Measurements from ENCODE around the gene IGFBP4. TPM values are rescaled to one million over a fixed set of nuclear protein-coding genes. Genes with fewer than 3 reads are reported as not detected.

Gene IGFBP4
- total and polyA plus RNA-seq, 2 donors from 2014 or later: 545 to 743 TPM

DNA sequence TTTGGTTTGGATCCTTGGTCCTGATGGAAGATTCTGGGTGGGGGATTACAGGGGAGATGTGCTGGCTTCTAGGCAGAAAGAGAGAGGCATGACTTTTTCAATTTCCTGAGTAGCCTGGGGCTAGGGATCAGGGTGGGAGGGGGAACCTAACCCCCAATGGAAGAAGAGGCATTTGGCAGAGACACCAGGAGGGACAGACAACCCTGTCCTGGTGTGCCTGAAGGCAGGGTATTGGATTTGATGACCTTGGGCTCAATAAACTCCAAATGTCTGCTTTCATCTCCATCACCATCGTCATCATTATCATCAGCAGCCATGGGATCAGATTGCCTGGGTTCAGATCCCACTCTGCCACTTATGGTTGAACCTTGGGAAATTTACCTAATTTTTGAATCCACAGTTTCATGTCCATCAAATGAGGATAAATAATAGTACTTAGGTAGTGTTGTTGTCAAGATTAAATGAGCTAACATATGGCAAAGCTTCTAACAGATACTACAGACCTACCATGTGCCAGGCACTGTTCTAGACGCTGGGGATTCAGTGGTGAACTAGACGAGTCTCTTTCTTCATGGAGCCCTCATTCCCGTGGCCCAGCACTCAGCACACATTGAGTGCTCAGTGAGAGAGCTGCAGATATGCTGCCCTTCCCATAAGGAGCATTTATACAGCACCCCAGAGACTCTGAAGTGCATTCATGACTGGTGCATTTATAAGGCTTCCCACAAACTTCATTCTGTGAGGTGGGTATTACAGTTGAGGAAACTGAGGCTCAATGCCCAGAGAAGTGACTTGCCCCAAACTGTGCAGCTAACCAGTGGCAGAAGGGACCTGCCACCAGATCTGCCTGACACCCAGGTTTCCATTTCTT is 26.8 kb downstream of the IGFBP4 start:
- no peaks in the 10 kb centered on the region for H3K9me3 ChIP-seq (ENCODE audit: control insufficient read depth in 2 of 3, insufficient read depth in 1 of 3, low read length in 3 of 3)
- H3K36me3 ChIP-seq (ENCODE audit: control insufficient read depth in 2 of 3, insufficient read depth in 3 of 3, low read length in 3 of 3): no peaks in the 10 kb centered on the region
- H3K9ac ChIP-seq (ENCODE audit: low read length in 3 of 3): no peak overlapping the region
- no peaks in the 10 kb centered on the region for H3K27me3 ChIP-seq (ENCODE audit: control insufficient read depth, insufficient read depth, low read length)
- intact Hi-C loops (cut with DNase I): no loop called here
- H3K4me3 ChIP-seq (ENCODE audit: low read length in 3 of 3): no peak overlapping the region
- H3K27ac ChIP-seq (ENCODE audit: low read depth in 2 of 2, low read length in 2 of 2): no peak overlapping the region
- FAIRE-seq (no peak), DNase-seq (no peak)
- H3K4me1 ChIP-seq (ENCODE audit: control insufficient read depth in 2 of 3, insufficient read depth in 2 of 3, low read depth in 1 of 3, low read length in 3 of 3): no peaks in the 10 kb centered on the region
- TF ChIP-seq, protein P1, sequence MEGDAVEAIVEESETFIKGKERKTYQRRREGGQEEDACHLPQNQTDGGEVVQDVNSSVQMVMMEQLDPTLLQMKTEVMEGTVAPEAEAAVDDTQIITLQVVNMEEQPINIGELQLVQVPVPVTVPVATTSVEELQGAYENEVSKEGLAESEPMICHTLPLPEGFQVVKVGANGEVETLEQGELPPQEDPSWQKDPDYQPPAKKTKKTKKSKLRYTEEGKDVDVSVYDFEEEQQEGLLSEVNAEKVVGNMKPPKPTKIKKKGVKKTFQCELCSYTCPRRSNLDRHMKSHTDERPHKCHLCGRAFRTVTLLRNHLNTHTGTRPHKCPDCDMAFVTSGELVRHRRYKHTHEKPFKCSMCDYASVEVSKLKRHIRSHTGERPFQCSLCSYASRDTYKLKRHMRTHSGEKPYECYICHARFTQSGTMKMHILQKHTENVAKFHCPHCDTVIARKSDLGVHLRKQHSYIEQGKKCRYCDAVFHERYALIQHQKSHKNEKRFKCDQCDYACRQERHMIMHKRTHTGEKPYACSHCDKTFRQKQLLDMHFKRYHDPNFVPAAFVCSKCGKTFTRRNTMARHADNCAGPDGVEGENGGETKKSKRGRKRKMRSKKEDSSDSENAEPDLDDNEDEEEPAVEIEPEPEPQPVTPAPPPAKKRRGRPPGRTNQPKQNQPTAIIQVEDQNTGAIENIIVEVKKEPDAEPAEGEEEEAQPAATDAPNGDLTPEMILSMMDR (IDR thresholded peaks at IDR 0.05; ENCODE audit: borderline replicate concordance, extremely low read depth, insufficient read depth): no peak

DNA sequence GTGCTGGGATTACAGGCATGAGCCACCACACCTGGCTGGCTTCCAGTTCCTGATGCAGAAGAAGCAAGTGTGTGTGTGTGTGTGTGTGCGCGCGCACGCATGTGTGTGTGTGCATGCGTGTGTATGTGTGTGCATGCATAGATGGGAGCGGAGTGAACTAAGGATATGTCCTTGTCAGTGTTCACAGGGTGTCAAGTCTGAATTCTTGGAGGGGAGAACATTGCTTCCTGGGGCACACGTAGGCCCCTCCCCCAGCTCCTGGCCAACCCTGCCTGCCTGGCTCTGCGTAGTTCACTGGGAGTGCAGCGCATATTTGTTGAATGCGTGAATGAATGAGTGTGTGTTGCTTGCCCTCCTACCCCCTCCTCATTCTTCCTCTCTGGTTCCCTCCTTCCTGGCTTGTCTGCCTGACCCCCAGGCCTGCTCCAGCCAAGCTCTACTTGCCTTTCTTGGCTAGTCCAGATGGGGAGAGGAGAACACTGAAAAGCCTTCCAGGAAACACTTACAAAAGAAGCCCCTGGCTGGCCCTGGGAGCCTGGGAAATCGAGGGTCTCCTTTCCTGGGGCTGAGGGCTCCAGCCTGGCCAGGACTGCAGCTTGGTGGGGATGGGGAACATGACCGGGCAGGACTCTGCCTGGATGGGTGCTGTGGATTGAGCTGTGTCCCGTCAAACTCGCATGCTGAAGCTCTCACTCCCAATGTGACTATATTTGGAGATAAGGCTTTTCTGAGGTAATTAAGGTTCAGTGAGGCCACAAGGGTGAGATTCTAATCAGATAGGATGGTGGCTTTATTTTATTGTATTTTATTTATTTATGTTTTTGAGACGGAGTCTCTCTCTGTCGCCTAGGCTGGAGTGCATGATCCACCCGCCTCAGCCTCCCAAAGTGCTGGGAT is 27.9 kb downstream of the IGFBP4 start:
- intact Hi-C loops (cut with DNase I): no loop called here
- H3K36me3 ChIP-seq (ENCODE audit: control insufficient read depth in 2 of 3, insufficient read depth in 3 of 3, low read length in 3 of 3): no peaks in the 10 kb centered on the region
- H3K9ac ChIP-seq (ENCODE audit: low read length in 3 of 3): no peak overlapping the region
- no peaks in the 10 kb centered on the region for H3K4me1 ChIP-seq (ENCODE audit: control insufficient read depth in 2 of 3, insufficient read depth in 2 of 3, low read depth in 1 of 3, low read length in 3 of 3)
- FAIRE-seq (no peak), DNase-seq (peak in 2 of 5 donors; percentile 45 to 78)
- no peak overlapping the region for H3K27ac ChIP-seq (ENCODE audit: low read depth in 2 of 2, low read length in 2 of 2)
- no peaks in the 10 kb centered on the region for H3K9me3 ChIP-seq (ENCODE audit: control insufficient read depth in 2 of 3, insufficient read depth in 1 of 3, low read length in 3 of 3)
- TF ChIP-seq, protein P1 (IDR thresholded peaks at IDR 0.05; ENCODE audit: borderline replicate concordance, extremely low read depth, insufficient read depth): no peak
- H3K27me3 ChIP-seq (ENCODE audit: control insufficient read depth, insufficient read depth, low read length): no peaks in the 10 kb centered on the region
- no peak overlapping the region for H3K4me3 ChIP-seq (ENCODE audit: low read length in 3 of 3)

DNA sequence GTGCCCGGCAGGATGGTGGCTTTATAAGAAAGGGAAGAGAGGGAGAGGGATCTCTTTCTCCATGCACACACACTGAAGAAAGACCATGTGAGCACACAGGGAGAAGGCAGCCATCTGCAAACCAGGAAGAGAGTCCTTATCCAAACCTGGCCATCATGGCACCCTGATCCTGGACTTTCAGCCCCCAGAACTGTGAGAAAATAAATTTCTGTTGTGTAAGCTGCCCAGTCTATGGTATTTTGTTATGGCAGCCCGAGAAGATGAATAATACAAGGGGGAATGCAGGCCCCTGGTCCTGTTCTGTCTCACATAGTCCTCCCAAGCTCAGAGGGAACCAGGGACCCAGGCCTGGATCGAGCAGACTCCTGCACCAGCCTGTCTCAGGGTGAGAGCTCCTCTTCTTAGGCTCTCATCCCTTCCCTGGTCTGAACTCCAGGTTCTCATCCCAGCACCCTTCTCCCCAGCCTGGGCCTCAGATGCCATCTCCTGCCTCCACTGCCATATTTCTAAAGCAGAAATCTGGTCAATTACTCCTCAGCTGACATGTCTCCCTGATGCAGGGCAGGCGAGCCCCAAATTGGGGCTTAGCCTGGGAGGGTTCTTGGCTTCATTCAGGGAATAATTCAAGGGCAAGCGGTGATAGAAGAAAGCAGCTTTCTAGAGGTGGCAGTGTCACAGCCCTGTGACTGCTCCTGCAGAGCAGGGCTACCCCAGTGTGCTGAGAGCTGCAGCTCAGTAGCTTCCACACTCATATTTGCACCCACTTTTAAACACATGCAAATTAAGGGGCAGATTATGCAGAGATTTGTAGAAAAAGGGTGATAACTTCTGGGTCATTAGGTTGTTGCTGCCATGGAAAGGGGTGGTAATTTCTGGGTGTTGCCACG is 28.8 kb downstream of the IGFBP4 start:
- no peak overlapping the region for H3K27ac ChIP-seq (ENCODE audit: low read depth in 2 of 2, low read length in 2 of 2)
- no peaks in the 10 kb centered on the region for H3K27me3 ChIP-seq (ENCODE audit: control insufficient read depth, insufficient read depth, low read length)
- H3K36me3 ChIP-seq (ENCODE audit: control insufficient read depth in 2 of 3, insufficient read depth in 3 of 3, low read length in 3 of 3): no peaks in the 10 kb centered on the region
- intact Hi-C loops (cut with DNase I): no loop called here
- no peaks in the 10 kb centered on the region for H3K9me3 ChIP-seq (ENCODE audit: control insufficient read depth in 2 of 3, insufficient read depth in 1 of 3, low read length in 3 of 3)
- no peak overlapping the region for H3K9ac ChIP-seq (ENCODE audit: low read length in 3 of 3)
- no peaks in the 10 kb centered on the region for H3K4me1 ChIP-seq (ENCODE audit: control insufficient read depth in 2 of 3, insufficient read depth in 2 of 3, low read depth in 1 of 3, low read length in 3 of 3)
- FAIRE-seq (no peak), DNase-seq (no peak)
- TF ChIP-seq, protein P1 (IDR thresholded peaks at IDR 0.05; ENCODE audit: borderline replicate concordance, extremely low read depth, insufficient read depth): no peak
- no peak overlapping the region for H3K4me3 ChIP-seq (ENCODE audit: low read length in 3 of 3)
